ENCODE data around the gene LIME1. TPM values are rescaled to one million over a fixed set of nuclear protein-coding genes. Genes with fewer than 3 reads are reported as not detected.

The LIME1 gene
- total RNA-seq, 2 donors from 2014 or later: 4.9 to 14.0 TPM

DNA sequence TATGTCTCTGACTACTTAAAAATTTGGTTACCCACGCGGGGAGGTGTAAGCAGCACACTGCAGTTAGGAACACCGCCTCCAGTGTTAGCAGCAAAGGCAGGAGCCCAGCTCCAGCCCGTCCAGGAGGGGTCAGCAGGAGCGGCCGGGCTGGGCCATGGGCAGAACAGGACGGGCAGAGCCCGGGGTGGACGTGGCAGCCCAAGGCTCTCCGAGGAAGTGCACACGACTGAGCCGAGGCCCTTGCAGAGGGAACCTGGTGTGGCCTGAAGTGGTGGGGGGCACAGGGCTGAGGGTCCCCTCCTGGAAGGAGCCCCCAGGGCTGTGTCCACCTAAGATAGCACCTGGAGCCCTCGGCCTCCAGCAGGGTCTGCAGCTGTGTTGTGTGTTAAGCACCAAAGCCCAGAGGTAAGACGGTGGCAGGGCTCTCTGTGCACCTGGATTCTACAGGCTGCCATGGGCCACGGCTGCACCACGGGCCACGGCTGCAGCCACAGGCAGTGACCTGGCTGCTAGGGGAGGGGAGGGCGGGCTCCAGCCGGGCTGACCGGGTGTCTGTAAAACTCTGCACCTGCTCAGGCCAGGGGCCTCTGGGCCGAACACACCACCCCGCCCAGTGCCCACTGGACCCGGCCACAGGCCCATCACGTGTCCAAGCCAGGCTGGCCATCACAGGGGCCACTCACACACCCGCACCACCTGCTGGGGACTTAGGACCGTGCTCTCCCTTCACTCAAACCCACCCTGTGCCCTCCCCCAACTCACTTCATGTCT, 9.7 kb downstream of the LIME1 start:
- H3K36me3 ChIP-seq (replicated peaks in 1 of 2; ENCODE audit: insufficient read depth in 1 of 2, low read depth in 2 of 2): peaks cover 0 to 2% of the 10 kb centered on the region in 2 donors
- intact Hi-C loops (cut with DNase I): no loop called here
- DNase-seq: no peak
- H3K4me1 ChIP-seq: peaks cover 18% of the 10 kb centered on the region
- H3K4me3 ChIP-seq: no peak overlapping the region
- no peaks in the 10 kb centered on the region for H3K9me3 ChIP-seq
- TF ChIP-seq, protein P1, sequence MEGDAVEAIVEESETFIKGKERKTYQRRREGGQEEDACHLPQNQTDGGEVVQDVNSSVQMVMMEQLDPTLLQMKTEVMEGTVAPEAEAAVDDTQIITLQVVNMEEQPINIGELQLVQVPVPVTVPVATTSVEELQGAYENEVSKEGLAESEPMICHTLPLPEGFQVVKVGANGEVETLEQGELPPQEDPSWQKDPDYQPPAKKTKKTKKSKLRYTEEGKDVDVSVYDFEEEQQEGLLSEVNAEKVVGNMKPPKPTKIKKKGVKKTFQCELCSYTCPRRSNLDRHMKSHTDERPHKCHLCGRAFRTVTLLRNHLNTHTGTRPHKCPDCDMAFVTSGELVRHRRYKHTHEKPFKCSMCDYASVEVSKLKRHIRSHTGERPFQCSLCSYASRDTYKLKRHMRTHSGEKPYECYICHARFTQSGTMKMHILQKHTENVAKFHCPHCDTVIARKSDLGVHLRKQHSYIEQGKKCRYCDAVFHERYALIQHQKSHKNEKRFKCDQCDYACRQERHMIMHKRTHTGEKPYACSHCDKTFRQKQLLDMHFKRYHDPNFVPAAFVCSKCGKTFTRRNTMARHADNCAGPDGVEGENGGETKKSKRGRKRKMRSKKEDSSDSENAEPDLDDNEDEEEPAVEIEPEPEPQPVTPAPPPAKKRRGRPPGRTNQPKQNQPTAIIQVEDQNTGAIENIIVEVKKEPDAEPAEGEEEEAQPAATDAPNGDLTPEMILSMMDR (IDR thresholded peaks at IDR 0.05): no peak
- TF ChIP-seq POLR2A (IDR thresholded peaks at IDR 0.05): no peak
- no peaks in the 10 kb centered on the region for H3K27me3 ChIP-seq
- H3K27ac ChIP-seq: no peak overlapping the region
- 87 to 89% methylated on average over 15 to 20 of the region's 26 CpGs for WGBS, 2 donors
- no peak for ATAC-seq

- DNase-seq: no peak
- Histone ChIP-seq H3K4me1 (peaks cover 11% of the 10 kb centered on the region), H3K4me3 (no peak overlapping the region), H3K27ac (no peak overlapping the region), H3K27me3 (no peaks in the 10 kb centered on the region), H3K36me3 (replicated peaks in 1 of 2; ENCODE audit: insufficient read depth in 1 of 2, low read depth in 2 of 2) (peaks cover 0 to 2% of the 10 kb centered on the region in 2 donors), H3K9me3 (no peaks in the 10 kb centered on the region)
- intact Hi-C loops (cut with DNase I): no loop called here
- TF ChIP-seq, protein P1 (IDR thresholded peaks at IDR 0.05): no peak
- TF ChIP-seq POLR2A (IDR thresholded peaks at IDR 0.05): no peak
- WGBS, 2 donors: 91 to 96% methylated on average over 13 to 43 of the region's 47 CpGs
- no peak for ATAC-seq
These were observed 10.4 kb downstream of the LIME1 start for GRCh38 chr20:63746751-63747315.

DNA sequence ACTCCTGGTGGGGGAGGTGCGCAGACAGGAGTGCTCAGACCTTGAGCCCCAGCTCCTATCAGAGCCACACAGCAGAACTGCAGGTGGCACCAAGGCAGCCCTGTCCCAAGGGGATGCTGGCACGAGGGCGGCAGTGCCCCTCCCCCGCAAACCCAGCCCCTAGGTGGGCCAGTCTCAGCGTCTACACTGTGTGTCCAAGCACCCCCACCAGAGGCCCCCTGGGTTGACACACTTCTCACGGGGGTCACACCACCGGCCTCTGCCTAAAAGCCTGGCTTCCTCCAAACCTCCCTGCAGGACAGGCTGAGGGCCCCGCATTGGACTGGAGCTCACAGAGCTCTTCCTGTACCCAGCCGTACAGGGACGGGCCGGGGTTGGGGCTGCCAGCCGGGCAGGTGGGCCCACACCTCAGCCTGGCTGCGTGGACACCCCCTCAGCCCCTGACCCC, 11.2 kb downstream of the LIME1 start:
- no peak for DNase-seq
- WGBS, 2 donors: 42% methylated on average over 12 of the region's 13 CpGs; no CpG with 5 or more reads in 1 of the 2 donors
- no peak overlapping the region for H3K27ac ChIP-seq

GRCh38 chr20:63748070-63748933, 11.8 kb downstream of the LIME1 start:
- H3K4me3 ChIP-seq: no peak overlapping the region
- H3K9me3 ChIP-seq: no peaks in the 10 kb centered on the region
- no peak for DNase-seq
- H3K36me3 ChIP-seq (replicated peaks in 1 of 2; ENCODE audit: insufficient read depth in 1 of 2, low read depth in 2 of 2): no peaks in the 10 kb centered on the region
- ATAC-seq: no peak
- 73% methylated on average over 16 to 20 of the region's 20 CpGs for WGBS, 2 donors
- H3K4me1 ChIP-seq: peaks cover 8% of the 10 kb centered on the region
- H3K27me3 ChIP-seq: no peaks in the 10 kb centered on the region
- intact Hi-C loops (cut with DNase I): no loop called here
- no peak overlapping the region for H3K27ac ChIP-seq
- TF ChIP-seq, protein P1 (IDR thresholded peaks at IDR 0.05): no peak
- no peak for TF ChIP-seq POLR2A (IDR thresholded peaks at IDR 0.05)

More for the DNA sequence above, 11.2 kb downstream of the LIME1 start:
- intact Hi-C loops (cut with DNase I): no loop called here
- H3K36me3 ChIP-seq (replicated peaks in 1 of 2; ENCODE audit: insufficient read depth in 1 of 2, low read depth in 2 of 2): peaks cover 0 to 2% of the 10 kb centered on the region in 2 donors
- no peaks in the 10 kb centered on the region for H3K27me3 ChIP-seq
- TF ChIP-seq POLR2A (IDR thresholded peaks at IDR 0.05): no peak
- TF ChIP-seq, protein P1 (IDR thresholded peaks at IDR 0.05): no peak
- no peak overlapping the region for H3K4me3 ChIP-seq
- H3K9me3 ChIP-seq: no peaks in the 10 kb centered on the region
- ATAC-seq: no peak
- H3K4me1 ChIP-seq: peaks cover 8% of the 10 kb centered on the region
